HG03064 (cell line): Measurements from ENCODE around the gene TEKT1.
"Not testable (repeated sequence)": the region's sequence is repeated elsewhere in the genome, so short reads cannot be mapped to it uniquely, and the experiment has no call there.

Experiments
- ATAC-seq: cut with Tn5 transposase; IDR thresholded peaks from one replicate; pipeline ENCODE4 v1.9.1; 2021; ENCODE audit warnings: low read depth; ENCODE audit not compliant: unreplicated experiment

TEKT1 gene

GRCh38 chr17:6831661-6832263, at the start of gene TEKT1:
TSS of gene TEKT1 (minus strand) at chr17:6831729. CDS start at chr17:6830376, 1,353 bp downstream.
- ATAC-seq: no peak

DNA sequence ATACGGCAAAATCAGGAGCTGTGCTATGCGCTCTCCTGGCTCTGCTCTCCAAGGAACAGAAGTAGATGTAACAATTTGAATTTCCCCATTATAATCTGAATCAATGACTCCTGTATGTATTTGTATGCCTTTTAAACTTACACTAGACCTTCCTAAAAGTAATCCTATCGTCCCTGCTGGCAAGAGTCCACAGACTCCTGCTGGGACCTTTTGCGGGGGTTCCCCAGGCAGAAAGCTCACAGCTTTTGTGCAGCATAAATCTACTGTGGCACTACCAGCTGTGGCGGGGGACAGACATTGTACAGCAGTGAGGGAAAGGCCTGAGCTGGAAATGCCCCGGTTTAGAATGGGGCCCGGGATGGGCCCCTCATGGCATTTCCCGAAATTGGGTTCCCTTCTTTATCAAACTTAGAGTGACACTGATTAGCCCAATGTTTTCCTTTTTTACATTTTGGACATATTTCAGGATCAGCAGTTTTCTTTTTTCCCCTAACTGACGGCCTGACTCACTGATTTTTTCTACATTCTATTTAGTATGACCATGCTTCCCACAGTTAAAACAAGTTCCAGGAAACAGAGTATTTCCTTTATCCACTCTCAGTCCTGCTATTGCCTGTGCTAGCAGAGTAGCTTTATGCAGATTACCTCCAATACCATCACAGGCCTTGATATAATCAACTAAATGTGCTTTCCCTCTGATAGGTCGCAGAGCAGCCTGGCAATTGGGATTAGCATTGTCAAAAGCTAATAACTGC, 47.9 kb upstream of the TEKT1 start:
- not testable (repeated sequence) for ATAC-seq

DNA sequence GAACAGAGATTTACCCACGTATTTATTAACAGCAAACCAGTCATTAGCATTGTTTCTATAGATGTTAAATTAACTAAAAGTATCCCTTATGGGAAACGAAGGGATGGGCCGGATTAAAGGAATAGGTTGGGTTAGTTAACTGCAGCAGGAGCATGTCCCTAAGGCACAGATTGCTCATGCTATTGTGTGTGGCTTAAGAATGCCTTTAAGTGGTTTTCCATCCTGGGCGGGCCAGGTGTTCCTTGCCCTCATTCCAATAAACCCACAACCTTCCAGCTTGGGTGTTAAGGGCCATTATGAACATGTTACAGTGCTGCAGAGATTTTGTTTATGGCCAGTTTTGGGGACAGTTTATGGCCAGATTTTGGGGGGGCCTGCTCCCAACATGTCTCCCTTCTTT, 43.7 kb upstream of the TEKT1 start:
- ATAC-seq: not testable (repeated sequence)

DNA sequence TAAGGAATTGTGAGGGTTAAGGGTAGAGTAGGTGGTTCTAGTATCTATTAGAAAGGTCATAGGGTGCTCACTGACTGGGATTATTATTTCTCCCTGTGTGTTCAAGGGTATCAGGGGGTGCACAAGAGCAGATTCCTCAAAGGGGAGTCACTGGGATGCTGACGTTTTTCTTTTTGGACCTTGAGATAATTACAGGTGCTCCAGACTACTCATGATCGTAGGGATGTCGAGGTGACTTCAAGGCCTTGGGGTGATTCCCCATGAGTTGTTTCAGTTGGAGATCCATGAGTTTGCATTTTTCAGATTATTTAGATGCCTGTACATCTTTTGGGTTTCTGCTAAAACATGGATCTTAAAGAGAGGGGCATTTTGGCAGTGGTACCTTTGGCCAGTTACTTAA, 41.4 kb upstream of the TEKT1 start:
- no peak for ATAC-seq

- ATAC-seq: no peak
Observed at GRCh38 chr17:6870841-6871240, 39.3 kb upstream of the TEKT1 start.

GRCh38 chr17:6868582-6868981, 37.1 kb upstream of the TEKT1 start:
- ATAC-seq: no peak

- ATAC-seq: no peak
Observed at GRCh38 chr17:6867849-6868248, 36.3 kb upstream of the TEKT1 start.

GRCh38 chr17:6862825-6863224, 31.3 kb upstream of the TEKT1 start:
- no peak for ATAC-seq

GRCh38 chr17:6862122-6862521, 30.6 kb upstream of the TEKT1 start:
- ATAC-seq: no peak

DNA sequence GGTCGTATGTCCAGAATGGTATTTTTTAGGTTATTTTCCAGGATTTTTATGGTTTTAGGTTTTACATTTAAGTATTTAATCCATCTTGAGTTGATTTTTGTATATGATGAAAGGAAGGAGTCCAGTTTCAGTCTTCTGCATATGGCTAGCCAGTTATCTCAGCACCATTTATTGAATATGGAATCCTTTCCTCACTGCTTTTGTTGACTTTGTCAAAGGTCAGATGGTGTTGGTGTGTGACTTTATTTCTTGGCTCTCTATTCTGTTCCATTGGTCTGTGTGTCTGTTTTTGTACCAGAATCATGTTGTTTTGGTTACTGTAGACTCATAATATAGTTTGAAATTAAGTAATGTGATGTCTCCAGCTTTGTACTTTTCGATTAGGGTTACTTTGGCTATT, 26.4 kb upstream of the TEKT1 start:
- no peak for ATAC-seq

DNA sequence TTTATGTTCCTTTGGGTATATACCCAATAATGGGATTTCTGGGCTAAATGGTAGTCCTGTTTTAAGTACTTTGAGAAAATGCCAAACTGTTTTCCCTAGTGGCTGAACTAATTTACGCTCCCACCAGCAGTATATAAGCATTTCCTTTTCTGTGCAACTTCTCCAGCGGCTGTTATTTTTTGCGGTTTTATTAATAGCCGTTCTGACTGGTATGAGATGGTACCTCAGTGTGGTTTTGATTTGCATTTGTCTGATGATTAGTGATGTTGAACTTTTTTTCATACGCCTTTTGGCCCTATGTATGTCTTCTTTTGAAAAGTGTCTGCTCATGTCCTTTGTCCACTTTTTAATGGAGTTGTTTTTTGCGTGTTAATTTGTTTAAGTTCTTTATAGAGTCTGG, 25.8 kb upstream of the TEKT1 start:
- ATAC-seq: no peak

DNA sequence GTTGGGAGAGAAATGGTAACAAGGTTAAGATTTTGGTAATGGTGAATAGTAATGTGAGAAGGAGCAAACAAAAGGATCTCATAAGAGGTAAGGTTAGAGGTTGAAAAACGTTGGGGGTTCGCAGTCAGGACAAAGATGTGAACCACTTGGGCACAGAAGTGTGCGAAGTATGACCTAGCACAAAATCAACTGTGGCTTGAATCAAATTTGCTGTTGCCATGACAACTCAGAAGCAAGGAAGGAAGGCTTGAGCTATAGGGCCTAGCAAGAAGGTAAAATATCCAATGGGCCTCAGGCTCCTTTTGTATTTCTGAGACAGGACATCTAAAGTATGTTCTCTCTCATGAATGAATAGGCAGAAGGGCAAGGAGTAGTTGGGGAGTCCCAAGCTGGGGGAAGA, 24.5 kb upstream of the TEKT1 start:
- no peak for ATAC-seq

DNA sequence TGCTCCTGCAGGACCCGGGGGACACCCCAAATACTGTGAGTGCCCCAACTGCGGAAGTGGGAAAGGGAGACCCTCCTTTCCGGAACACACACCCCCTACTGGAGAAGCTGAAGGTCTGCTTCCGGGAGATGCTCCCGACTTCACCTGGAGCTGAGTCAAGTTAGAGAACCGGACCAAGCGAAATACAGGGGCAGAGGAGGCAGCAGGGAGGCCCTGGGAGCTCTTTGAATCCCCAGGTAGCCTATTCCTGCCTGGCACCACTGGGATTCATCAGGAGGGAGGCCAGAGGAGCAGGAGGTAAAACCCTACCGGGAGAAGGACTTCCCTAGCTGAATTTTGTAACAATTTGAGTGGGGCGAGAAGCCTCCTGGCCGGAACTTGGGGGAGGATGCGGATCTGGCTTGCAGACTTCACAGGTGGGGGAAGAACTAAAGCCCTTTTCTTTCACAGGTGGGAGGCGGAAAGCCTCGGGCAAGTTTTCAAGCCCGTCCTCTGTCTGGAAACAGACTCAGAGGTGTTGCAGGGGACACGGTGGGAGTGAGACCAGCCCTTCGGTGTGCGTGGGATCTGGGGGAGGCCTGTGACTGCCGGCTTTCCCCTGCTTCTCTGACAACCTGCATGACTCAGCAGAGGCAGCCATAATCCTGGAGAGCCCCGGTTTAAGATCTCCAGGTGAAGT, 22.4 kb upstream of the TEKT1 start:
- ATAC-seq: no peak

DNA sequence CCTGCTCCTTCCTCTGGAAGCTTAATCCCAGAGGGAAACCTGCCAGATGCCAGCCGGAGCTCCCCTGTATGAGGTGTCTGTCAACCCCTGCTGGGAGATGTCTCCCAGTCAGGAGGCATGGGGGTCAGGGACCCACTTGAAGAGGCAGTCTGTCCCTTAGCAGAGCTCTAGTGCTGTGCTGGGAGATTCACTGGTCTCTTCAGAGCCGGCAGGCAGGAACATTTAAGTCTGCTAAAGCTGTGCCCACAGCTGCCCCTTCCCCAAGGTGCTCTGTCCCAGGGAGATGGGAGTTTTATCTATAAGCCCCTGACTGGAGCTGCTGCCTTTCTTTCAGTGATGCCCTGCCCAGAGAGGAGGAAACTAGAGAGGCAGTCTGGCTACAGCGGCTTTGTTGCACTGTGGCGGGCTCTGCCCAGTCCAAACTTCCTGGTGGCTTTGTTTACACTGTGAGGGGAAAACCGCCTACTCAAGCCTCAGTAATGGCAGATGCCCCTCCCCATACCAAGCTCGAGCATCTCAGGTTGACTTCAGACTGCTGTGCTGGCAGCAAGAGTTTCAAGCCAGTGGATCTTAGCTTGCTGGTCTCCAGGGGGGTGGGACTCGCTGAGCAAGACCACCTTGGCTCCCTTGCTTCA, 17.1 kb upstream of the TEKT1 start:
- ATAC-seq: not testable (repeated sequence)

- not testable (repeated sequence) for ATAC-seq
Observed at GRCh38 chr17:6846138-6846537, 14.6 kb upstream of the TEKT1 start.

DNA sequence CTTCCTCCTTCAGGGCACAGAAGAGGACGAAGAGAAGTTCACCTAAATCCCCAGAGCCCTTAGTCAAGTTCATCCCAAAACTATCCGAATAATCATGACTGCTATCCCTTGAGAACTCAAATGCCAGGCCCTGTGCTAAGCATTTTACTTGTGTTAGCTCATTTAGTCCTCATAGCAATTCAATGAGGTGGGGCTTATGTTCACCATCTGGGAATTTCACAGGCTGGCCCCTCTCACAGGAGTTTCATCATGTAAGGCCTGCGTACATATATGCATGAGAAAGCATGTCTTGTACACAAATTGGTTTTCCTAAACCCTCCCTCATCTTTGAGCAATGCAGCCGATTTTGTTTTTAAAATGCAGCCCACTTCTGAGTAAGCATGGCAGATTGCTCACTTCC, 12.9 kb upstream of the TEKT1 start:
- not testable (repeated sequence) for ATAC-seq

- no peak for ATAC-seq
Observed at GRCh38 chr17:6843241-6843880, 11.8 kb upstream of the TEKT1 start.

- ATAC-seq: not testable (repeated sequence)
Observed at GRCh38 chr17:6841769-6842168, 10.2 kb upstream of the TEKT1 start.

DNA sequence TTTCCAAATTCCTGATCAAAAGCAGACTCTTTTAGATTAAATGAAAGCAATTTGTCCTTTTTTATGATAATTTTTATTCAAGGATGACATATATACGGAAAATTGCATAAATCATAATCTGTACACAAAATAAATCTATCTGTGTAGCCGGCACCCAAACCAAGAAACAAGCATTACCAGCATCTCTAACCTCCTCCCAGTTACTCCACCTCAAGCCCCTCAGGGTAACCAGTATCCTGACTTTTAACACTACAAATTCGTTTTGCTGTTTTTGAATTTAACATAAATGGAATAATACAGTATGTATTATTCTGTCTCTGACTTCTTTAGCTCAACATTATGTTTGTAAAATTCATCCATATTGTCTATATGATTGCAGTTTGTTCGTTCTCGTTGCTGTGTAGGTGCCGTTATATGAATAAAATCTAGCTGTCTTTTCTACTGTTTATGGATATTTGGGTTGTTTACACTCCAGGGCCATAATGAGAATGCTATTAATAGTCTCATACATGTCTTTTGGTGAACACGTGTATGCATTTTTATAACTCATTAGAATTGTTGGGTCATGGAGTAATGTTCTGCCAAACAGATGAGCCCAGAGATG, 1.0 kb downstream of the TEKT1 start:
- ATAC-seq: no peak

DNA sequence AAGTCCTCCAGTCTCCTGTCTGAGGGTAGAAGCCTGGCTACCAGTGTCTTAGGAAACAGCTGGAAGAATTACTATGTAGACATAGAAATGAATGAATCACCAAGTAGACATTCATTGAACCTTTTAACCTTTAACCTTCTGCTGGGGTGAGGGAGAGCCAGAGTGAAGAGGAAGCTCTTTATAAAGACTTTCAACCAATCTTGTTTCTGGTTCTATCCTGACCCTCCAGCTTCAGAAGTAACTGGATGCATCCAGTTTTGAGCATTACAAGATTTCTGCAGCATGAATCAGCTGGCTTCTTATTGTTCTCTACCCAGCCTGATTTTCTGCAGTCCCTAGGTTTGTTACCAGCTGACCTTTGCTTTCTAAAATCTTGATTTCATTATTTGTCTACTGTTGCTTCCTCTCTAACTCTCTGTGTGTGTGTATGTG, 8.5 kb downstream of the TEKT1 start:
- ATAC-seq: no peak
